Activated B cell treated with CpG ODN at 0.5 μM for 24 hours (primary cell): ENCODE data around the gene PHYHD1. TPM values are rescaled to one million over a fixed set of nuclear protein-coding genes. Genes with fewer than 3 reads are reported as not detected.

Source experiments
- ATAC-seq: fragments of 200-7000 bp; cut with Tn5 transposase; one replicate; pipeline ENCODE4 v1.10.0; 2021; ENCODE audit warnings: low read depth, mild to moderate bottlenecking, moderate library complexity
- CTCF ChIA-PET: fragments of 350-600 bp; sonication (Branson Sonifier 250); formaldehyde crosslinking; loops from one replicate; lab custom pipeline; 2021; ENCODE audit warnings: antibody characterized with exemption; lab: Charles Lee
- POLR2A ChIA-PET: fragments of 350-600 bp; sonication (Branson Sonifier 250); formaldehyde crosslinking; loops from one replicate; lab custom pipeline; 2021; ENCODE audit warnings: antibody characterized with exemption; lab: Charles Lee
- DNase-seq: peaks from one replicate; pipeline ENCODE4 v3.0.0; 2022
- H3K27ac Mint-ChIP-seq: one replicate; pipeline ENCODE4 v1.8.0; 2020; ENCODE audit warnings: mixed read lengths
- H3K27me3 Mint-ChIP-seq: one replicate; pipeline ENCODE4 v1.8.0; 2021; ENCODE audit warnings: mixed read lengths
- H3K36me3 Mint-ChIP-seq: one replicate; pipeline ENCODE4 v1.8.0; 2021; ENCODE audit warnings: low read depth, mixed read lengths
- H3K4me1 Mint-ChIP-seq: one replicate; pipeline ENCODE4 v1.8.0; 2021; ENCODE audit warnings: mixed read lengths
- H3K4me3 Mint-ChIP-seq: one replicate; pipeline ENCODE4 v1.8.0; 2020; ENCODE audit warnings: mild to moderate bottlenecking, mixed read lengths
- H3K9me3 Mint-ChIP-seq: one replicate; pipeline ENCODE4 v1.8.0; 2020; ENCODE audit warnings: mixed read lengths
- intact Hi-C: fragments of 100-400 bp; cut with micrococcal nuclease; formaldehyde crosslinking; loops from one replicate; pipeline ENCODE4 v1.15.1; 2024
- total RNA-seq: library from RNA; stranded (reverse); gene quantifications from 2 replicates; pipeline ENCODE4 v1.2.3, GENCODE V29; 2022
- TF ChIP-seq, protein P1 (sequence below): fragments of 200-600 bp; IDR thresholded peaks from one replicate; pipeline ENCODE4 v1.8.0; 2022; ENCODE audit warnings: antibody characterized with exemption, mild to moderate bottlenecking

PHYHD1 gene
- total RNA-seq, 1 donor from 2014 or later, result 0.86 TPM

DNA sequence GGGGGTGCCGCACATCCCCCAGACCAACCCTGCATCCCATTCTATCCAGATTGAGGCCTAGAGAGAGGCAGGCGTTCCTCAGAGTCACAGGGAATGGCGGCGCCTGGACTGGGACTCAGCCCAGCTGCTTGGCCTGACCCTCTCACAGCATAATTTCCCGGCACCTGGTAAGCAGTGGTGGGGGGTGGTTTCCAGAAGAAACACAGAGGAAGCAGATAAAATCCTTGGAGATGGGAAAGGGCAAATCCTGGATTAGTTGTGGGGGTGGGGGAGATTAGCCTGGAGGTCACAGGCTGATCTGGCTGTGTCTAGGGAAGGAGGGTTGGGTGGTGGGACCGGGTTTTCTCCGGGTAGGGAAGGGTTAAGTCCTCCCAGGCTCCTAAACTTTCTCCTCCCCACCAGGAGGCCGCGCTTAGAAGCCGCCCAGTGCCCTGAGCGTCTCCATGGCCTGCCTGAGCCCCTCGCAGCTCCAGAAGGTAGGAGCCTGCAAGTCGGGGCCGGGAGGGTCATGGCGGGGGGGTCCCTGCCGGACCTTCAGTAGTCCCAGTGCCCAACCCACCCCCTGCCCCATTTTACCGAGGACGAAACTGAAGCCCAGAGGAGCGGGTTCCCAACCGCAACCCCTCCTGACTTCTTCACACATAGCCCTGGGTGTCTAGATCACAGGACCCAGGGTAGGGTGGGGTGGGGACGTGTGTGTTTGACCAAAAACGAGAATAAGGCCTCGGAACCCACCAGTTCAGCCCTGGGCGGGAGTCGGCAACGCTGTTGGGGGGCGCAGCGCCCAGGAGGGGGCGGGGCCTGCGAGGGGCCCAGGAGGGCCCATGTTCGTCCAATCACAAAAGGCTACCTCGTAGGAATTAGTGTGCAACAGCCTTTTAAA, 1.3 kb downstream of the PHYHD1 start:
- Mint-ChIP-seq H3K4me3 (no peak overlapping the region), H3K27ac (no peak overlapping the region), H3K9me3 (no peaks in the 10 kb centered on the region), H3K4me1 (peaks cover 4% of the 10 kb centered on the region), H3K27me3 (no peaks in the 10 kb centered on the region), H3K36me3 (peaks cover 16% of the 10 kb centered on the region)
- DNase-seq (no peak), ATAC-seq (peak; percentile 37)
- TF ChIP-seq, protein P1, sequence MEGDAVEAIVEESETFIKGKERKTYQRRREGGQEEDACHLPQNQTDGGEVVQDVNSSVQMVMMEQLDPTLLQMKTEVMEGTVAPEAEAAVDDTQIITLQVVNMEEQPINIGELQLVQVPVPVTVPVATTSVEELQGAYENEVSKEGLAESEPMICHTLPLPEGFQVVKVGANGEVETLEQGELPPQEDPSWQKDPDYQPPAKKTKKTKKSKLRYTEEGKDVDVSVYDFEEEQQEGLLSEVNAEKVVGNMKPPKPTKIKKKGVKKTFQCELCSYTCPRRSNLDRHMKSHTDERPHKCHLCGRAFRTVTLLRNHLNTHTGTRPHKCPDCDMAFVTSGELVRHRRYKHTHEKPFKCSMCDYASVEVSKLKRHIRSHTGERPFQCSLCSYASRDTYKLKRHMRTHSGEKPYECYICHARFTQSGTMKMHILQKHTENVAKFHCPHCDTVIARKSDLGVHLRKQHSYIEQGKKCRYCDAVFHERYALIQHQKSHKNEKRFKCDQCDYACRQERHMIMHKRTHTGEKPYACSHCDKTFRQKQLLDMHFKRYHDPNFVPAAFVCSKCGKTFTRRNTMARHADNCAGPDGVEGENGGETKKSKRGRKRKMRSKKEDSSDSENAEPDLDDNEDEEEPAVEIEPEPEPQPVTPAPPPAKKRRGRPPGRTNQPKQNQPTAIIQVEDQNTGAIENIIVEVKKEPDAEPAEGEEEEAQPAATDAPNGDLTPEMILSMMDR, result no peak
- ChIA-PET POLR2A (interaction anchor here (0.6 to 1.2 kb wide), 3 partner anchors 16 to 370 kb away, joined by 3 to 9 read pairs (median 3); no protein-coding TSS in a partner anchor), CTCF (no interaction called here)
- intact Hi-C loops, result no loop called here

DNA sequence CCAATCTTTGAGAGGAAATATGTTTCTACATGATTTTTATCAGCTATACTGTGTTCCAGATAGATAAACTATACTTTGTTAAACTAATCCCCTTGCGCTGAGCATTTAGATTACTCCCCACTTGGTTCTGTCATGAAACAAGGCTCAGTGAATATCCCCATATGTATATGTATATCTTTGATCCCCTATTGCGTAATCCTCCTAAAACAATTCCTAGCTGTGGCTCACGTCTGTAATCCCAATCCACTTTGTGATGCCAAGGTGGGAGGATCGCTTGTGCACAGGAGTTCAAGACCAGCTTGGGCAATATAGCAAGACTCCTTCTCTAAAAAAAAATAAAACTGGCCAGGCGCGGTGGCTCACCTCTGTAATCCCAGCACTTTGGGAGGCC, 2.7 kb downstream of the PHYHD1 start:
- TF ChIP-seq, protein P1, result no peak
- Mint-ChIP-seq H3K4me1 (peaks cover 9% of the 10 kb centered on the region), H3K9me3 (no peaks in the 10 kb centered on the region), H3K27ac (no peak overlapping the region), H3K27me3 (no peaks in the 10 kb centered on the region), H3K36me3 (peaks cover 4% of the 10 kb centered on the region), H3K4me3 (no peak overlapping the region)
- ATAC-seq (no peak), DNase-seq (no peak)
- intact Hi-C loops, result no loop called here
- ChIA-PET POLR2A (no interaction called here), CTCF (no interaction called here)

DNA sequence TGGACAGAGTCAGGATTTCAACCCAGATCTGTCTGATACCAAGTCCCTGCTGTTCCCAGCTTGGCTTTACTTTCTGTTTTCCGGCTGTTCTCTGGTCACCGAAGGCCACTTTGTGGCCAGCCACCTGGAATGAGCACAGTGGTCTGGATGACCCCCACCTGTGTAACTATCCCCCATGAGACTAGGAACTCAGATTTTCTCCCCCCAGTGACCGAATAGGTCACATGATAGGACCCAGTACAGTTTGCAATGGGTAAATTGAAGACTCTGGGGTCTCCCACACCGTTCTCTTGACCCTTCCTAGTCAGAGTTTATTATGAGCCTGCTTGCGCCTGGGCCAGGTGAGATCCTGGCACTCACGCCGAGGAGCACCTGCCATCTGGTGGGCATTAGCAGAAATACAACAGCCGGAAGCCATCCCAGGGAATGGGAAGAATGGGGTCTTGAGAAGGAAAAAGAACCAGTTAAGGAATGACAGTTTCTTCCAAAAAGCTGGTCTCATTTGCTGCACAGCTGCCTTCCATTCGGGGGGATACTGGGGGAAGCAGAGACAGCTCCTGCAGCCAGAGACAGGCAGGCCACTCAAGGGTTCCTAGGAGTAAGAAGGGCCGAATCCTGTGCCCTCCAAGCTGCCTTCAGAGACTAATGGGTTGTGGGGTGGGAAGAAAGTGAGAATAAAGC, 7.1 kb downstream of the PHYHD1 start:
- ChIA-PET POLR2A (interaction anchor here (0.5 to 0.8 kb wide), 5 partner anchors 12 to 397 kb away, joined by 3 to 4 read pairs (median 3); no protein-coding TSS in a partner anchor), CTCF (interaction anchor here (0.7 to 4.8 kb wide), 19 partner anchors 8 to 294 kb away, joined by 3 to 69 read pairs (median 5); partner anchors contain the start of genes ENDOG, KYAT1, LRRC8A and PKN3)
- TF ChIP-seq, protein P1, result peak; percentile 90
- H3K9me3 Mint-ChIP-seq, result no peaks in the 10 kb centered on the region
- intact Hi-C loops, result loop anchor here (1.0 to 5.0 kb wide), 4 partner anchors 46 to 631 kb away; partner anchors contain the start of genes KYAT1 and LRRC8A
- H3K27me3 Mint-ChIP-seq, result no peaks in the 10 kb centered on the region
- DNase-seq (peak; percentile 30), ATAC-seq (peak; percentile 86)
- H3K27ac Mint-ChIP-seq, result no peak overlapping the region
- H3K36me3 Mint-ChIP-seq, result no peaks in the 10 kb centered on the region
- peaks cover 5% of the 10 kb centered on the region for H3K4me1 Mint-ChIP-seq
- no peak overlapping the region for H3K4me3 Mint-ChIP-seq

DNA sequence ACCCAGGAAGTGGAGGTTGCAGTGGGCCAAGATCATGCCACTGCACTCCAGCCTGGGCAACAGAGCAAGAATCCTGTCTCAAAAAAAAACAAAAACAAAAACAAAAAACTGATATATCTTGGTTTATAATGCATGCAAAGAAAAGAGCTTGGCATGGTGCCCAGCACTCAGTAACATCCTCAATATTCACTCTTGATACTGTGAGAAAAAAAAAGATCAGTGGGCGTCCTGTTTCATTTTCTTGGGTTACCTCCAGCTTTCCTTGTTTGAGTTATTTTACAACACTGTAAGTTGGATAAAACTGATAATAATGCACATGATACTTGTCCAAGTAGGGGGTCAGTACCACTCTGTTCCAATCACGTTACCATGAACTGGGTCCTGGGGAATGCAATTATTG, 7.8 kb downstream of the PHYHD1 start:
- peaks cover 5% of the 10 kb centered on the region for H3K4me1 Mint-ChIP-seq
- TF ChIP-seq, protein P1, result no peak
- CTCF ChIA-PET, result interaction anchor here (0.6 to 4.8 kb wide), 22 partner anchors 9 to 294 kb away, joined by 3 to 69 read pairs (median 4); partner anchors contain the start of genes ENDOG, KYAT1, LRRC8A and PKN3
- no peak for ATAC-seq
- no peak for DNase-seq
- H3K36me3 Mint-ChIP-seq, result no peaks in the 10 kb centered on the region
- intact Hi-C loops, result loop anchor here (1.0 to 5.0 kb wide), 4 partner anchors 46 to 631 kb away; partner anchors contain the start of genes KYAT1 and LRRC8A
- no peaks in the 10 kb centered on the region for H3K27me3 Mint-ChIP-seq
- H3K27ac Mint-ChIP-seq, result no peak overlapping the region
- no peaks in the 10 kb centered on the region for H3K9me3 Mint-ChIP-seq
- POLR2A ChIA-PET, result interaction anchor here (0.5 kb wide), 1 partner anchor 246 kb away, joined by 3 read pairs; no protein-coding TSS in a partner anchor
- H3K4me3 Mint-ChIP-seq, result no peak overlapping the region
